Activated CD4-positive, alpha-beta T cell treated with anti-CD3 and anti-CD28 coated beads, Interleukin-2, Interleukin-6, amounts not matched to agents 100 ng/mL and 50 ng/mL, durations not matched to agents 16 hours and 8 hours (primary cell): Measurements from ENCODE around the gene SLFNL1.

Source experiments
- DNase-seq: peaks from one replicate; pipeline ENCODE4 v3.0.0-alpha.2; 2020

The SLFNL1 gene

GRCh38 chr1:40985875-40986274, 35.6 kb downstream of the SLFNL1 start:
- DNase-seq = no peak

GRCh38 chr1:40985161-40985560, 36.4 kb downstream of the SLFNL1 start:
- no peak for DNase-seq

- no peak for DNase-seq
Measured at GRCh38 chr1:40984531-40984930, 37.0 kb downstream of the SLFNL1 start.

- DNase-seq = peak; percentile 74
Measured at GRCh38 chr1:40984066-40984465, 37.5 kb downstream of the SLFNL1 start.

GRCh38 chr1:40983286-40983685, 38.2 kb downstream of the SLFNL1 start:
- no peak for DNase-seq

DNA sequence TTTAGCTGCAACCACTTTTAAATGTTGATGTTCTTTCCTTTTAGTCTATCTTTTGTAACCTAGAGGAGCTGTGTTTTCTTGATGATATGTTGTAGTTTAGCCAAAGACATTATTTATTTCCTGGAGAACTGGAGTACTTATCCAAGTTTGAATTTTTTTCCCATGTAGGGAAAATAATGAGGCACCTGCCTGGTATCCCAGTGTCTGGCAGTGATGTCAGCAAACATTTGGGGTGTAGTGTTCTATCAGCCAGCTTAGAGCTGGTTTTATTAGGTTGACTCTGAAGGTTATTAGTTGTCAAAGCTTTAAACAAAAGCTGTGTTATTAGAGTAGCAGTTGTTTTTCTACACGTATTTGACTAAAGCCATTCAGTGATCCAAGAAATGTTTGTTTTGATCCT, 38.8 kb downstream of the SLFNL1 start:
- no peak for DNase-seq

DNA sequence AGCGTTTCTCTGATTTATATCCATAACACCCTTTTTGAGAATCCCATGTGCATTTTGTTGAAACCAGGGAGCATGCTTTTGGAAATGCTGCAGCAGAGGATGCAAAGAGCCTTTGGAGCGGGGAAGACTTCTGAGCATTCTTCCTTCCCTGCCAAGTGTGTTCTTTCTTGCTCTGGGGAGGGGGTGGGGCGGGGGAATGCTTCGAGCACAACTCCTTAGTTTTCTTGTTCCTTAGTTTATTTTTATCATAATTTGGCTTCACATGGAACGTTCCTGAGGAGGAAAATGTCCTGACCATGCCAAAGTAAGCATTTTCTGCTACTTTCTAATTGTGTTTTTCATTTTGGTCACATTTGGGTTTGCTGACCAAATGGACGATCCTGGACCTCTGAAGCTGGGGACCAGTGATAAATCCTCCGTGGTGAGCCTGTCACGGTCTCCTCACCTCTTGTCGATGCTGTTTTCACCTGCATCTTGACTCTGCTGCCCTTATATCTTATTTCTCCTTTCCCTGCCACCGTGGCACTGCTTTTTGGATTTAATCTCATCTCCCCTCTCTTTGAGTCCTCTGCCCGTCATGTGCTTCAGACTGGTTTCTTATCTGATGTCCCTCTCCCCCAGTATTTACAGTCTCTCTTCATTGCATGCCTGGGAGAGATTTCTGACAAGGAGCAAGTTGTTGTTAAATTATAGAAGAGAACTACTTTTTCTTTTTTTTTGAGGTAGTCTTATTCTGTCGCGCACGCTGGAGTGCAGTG, 39.7 kb downstream of the SLFNL1 start:
- no peak for DNase-seq

- DNase-seq = peak; percentile 74
Measured at GRCh38 chr1:40980453-40981121, 40.9 kb downstream of the SLFNL1 start.

DNA sequence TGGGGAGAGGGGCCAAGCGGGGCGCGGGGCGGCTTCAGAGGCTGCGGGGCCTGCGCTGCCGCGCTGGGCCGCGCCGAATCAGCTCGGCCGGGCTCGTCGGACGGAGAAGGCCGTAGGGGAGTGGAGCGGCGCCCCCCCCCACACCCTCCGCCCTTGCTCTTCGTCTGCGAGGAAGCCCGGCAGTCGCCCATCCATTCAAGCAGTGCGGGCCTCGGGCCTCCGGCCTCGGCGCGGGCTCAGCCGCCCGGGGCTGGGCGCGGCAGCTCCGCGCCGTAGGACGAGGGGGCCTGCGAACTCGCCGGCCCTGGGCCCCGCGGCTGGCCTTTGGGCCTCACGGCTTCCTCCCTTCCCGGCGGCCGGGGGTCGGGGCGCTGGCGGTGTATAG, 41.5 kb downstream of the SLFNL1 start:
- no peak for DNase-seq

DNA sequence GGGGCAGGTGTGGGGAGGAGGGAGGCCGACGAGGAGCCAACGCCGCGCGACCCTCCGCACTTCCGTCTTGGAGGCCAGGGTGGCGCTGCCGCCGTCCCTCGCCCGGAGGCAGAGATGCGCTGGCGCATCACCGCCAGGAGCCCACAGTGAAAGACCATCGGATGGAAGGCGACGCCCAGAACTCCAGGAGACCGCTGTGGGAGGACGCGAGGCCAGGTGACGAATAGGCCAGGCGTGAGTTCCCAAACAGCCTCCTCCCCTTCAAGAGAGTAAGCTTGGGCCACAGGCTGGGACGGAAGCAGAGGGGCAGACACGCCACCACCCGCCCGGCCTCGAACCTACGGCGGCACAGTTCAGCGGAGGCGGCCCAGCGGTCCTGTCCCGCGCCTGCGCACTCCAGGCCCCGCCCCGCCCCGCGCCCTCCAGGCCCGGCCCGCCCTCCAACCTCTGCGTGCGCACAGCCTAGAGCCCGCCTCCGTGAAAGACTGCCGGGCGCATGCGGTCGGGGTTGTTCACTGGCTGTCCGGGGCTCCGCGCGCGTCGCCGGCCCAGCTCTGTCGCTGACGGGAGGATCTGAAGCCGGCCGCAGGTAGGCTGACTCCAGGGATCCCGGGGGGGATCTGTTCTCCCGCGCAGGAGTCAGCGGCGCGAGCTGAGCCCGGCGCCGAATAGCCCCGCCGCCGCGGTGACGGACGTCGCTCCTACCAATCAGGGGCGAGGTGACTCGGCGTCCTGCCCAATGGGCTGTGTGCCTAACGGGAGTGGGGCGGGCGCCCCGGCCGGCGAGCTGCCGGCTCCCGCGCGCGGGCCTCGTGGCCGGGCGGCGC, 42.1 kb downstream of the SLFNL1 start, which contains the start of gene CTPS1:
TSS of gene CTPS1 (plus strand) at position 456 of the 827 bp plus-strand sequence. CDS start 3,595 bp downstream, outside the sequence.
- peak; percentile 97 for DNase-seq

DNA sequence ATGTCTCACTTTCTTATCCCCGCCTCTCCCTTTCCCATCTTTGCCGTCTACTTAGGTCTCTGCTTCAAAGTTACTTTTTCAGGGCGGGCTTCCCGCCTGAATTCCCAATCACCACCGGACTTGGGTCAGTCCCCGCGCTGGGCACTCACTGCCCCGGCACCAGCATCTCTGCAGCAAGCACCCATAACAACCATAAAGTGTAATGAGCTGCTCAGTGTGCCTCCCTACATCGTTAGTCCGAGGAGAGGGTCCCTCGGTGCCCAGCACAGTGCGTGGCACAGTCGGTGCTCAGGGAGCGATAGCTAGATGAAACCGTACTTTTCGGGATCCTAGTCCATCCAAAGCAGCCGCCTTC, 42.7 kb downstream of the SLFNL1 start:
- DNase-seq = no peak

DNA sequence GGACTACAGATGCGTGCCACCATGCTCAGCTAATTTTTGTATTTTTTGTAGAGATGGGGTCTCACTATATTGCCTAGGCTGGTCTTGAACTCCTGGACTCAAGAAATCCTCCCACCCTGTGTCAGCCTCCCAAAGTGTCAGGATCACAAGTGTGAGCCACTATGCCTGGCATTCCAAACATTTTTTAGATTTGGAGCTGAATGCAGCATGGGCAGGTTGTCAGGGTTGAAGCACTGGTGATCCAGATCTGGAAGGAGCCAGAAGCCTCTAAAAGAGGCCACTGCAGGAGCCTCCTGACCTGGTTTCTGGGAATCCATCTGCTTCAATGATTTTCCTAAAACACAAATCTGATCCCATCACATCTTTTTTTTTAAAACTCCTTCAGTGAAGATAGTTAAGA, 43.8 kb downstream of the SLFNL1 start:
- no peak for DNase-seq

DNA sequence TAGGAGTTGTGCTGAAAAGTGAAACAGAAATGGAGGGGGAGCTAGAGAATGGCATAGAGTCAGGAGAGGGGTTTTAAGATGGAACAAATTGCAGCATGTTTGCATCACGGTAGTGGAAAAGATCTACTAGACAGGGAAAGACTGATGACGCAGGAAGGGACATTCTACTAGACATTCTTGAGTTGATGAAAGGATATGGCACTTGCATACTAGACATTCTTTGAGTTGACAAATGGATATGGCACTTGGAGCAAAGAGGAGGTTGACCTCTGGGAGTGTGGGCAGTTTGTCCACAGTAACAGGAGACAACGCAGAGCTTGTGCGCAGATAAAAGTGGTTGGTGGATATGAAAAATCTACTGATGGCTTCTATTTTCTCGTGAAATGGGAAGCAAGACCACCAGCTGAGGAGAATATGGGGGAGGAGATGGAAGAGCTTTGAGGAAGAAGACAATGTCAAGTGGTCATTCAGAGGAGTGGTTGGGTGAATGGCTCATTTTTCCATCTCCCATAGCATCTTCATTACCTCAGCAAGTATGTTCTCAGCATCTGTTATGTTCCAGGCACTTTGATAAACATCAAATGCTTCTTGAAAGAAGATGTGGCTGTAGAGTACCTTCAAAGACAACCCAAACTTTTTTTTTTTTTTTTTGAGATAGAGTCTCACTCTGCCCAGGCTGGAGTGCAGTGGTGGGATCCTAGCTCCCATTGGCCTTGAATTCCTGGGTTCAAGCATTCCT, 44.4 kb downstream of the SLFNL1 start:
- DNase-seq = no peak

- DNase-seq = no peak
Measured at GRCh38 chr1:40974945-40975344, 46.6 kb downstream of the SLFNL1 start.

DNA sequence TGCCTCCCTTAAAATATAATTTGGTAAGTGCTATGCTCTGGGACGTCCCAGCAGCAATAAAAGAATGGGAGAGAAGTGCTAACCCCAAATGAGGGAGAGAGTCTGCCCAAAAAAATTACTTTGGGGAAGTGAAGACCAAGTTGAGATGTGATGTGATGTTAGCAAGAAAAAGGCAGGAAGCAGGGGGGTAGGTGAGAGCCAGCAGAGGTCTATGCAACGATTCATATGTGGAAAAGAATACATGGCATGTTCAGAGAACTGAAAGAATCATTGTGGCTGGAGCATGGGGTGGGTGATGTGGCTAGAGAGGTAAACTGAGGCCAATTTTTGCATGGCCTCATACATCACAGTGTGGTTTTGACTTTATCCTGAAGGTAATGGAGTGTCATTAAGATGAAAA, 47.6 kb downstream of the SLFNL1 start:
- no peak for DNase-seq

DNA sequence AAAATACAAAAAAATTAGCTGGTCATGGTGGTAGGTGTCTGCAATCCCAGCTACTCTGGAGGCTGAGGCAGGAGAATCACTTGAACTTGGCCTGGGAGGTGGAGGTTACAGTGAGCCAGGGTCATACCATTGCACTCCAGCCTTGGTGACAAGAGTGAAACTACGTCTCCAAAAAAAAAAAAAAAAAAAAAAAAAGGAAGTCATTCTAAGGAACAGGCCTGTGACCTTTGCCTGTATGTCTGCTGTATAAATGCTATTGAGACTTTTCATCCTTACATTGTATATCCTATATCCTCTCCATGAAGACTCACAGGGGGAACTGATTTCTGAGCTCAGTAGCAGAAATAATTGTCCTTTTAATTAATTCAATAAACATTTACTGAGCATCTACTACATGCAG, 49.6 kb downstream of the SLFNL1 start:
- DNase-seq = no peak

- DNase-seq = no peak
Measured at GRCh38 chr1:40969445-40969844, 52.1 kb downstream of the SLFNL1 start.

GRCh38 chr1:40966417-40966816, 55.1 kb downstream of the SLFNL1 start:
- no peak for DNase-seq
